HepG2 (cell line): Measurements from ENCODE around the gene ZBTB1. TPM values are rescaled to one million over a fixed set of nuclear protein-coding genes. Genes with fewer than 3 reads are reported as not detected.

Experiments used
- ETV6 ChIP-seq: sonication (generic); formaldehyde crosslinking; conservative IDR thresholded peaks from 2 replicates; pipeline ENCODE4 v1.4.0; 2020; ENCODE audit warnings: missing genetic modification reagents
- FOXJ3 ChIP-seq: sonication (generic); formaldehyde crosslinking; IDR thresholded peaks from 2 replicates; pipeline ENCODE4 v1.4.0; 2020; ENCODE audit warnings: missing genetic modification reagents, mild to moderate bottlenecking, borderline replicate concordance
- FOXP4 ChIP-seq: sonication (generic); formaldehyde crosslinking; IDR thresholded peaks from 2 replicates; pipeline ENCODE4 v1.4.0; 2020; ENCODE audit warnings: missing genetic modification reagents
- MTF1 ChIP-seq: sonication (generic); formaldehyde crosslinking; IDR thresholded peaks from 2 replicates; pipeline ENCODE4 v1.5.0; 2020; ENCODE audit warnings: missing genetic modification reagents
- NRL ChIP-seq: sonication (generic); formaldehyde crosslinking; IDR thresholded peaks from 2 replicates; pipeline ENCODE4 v1.5.0; 2020; ENCODE audit warnings: missing genetic modification reagents, mild to moderate bottlenecking, moderate library complexity, borderline replicate concordance
- SAP130 ChIP-seq: IDR thresholded peaks from 2 replicates; pipeline ENCODE4 v1.6.1; 2016; ENCODE audit warnings: low read depth
- STAT5B ChIP-seq: sonication (generic); formaldehyde crosslinking; IDR thresholded peaks from 2 replicates; pipeline ENCODE4 v1.4.0; 2020; ENCODE audit warnings: missing genetic modification reagents
- XBP1 ChIP-seq: sonication (generic); formaldehyde crosslinking; IDR thresholded peaks from 2 replicates; pipeline ENCODE4 v1.5.0; 2020; ENCODE audit warnings: missing genetic modification reagents
- ZBTB33 ChIP-seq: sonication (generic); formaldehyde crosslinking; IDR thresholded peaks from 2 replicates; pipeline ENCODE4 v1.4.0; 2020; ENCODE audit warnings: missing genetic modification reagents
- ZBTB39 ChIP-seq: sonication (generic); formaldehyde crosslinking; IDR thresholded peaks from 2 replicates; pipeline ENCODE4 v1.5.0; 2020; ENCODE audit warnings: missing genetic modification reagents
- ZFP1 ChIP-seq: IDR thresholded peaks from 2 replicates; pipeline ENCODE4 v1.6.1; 2016
- ZGPAT ChIP-seq: IDR thresholded peaks from 2 replicates; pipeline ENCODE4 v1.6.1; 2016; ENCODE audit warnings: mild to moderate bottlenecking
- ZNF256 ChIP-seq: sonication (generic); formaldehyde crosslinking; conservative IDR thresholded peaks from 2 replicates; pipeline ENCODE4 v1.4.0; 2020; ENCODE audit warnings: missing genetic modification reagents
- ZNF282 ChIP-seq: fragments of 450-650 bp; IDR thresholded peaks from 2 replicates; pipeline ENCODE4 v1.6.1; 2018; ENCODE audit not compliant: partially characterized antibody
- ZNF3 ChIP-seq: IDR thresholded peaks from 2 replicates; pipeline ENCODE4 v1.7.0; 2017; ENCODE audit warnings: inconsistent platforms
- ZNF350 ChIP-seq: sonication (generic); formaldehyde crosslinking; IDR thresholded peaks from 2 replicates; pipeline ENCODE4 v1.4.0; 2020; ENCODE audit warnings: mild to moderate bottlenecking, low read depth, missing genetic modification reagents, borderline replicate concordance
- ZNF713 ChIP-seq: sonication (generic); formaldehyde crosslinking; IDR thresholded peaks from 2 replicates; pipeline ENCODE4 v1.4.0; 2020; ENCODE audit warnings: mild to moderate bottlenecking, missing genetic modification reagents
- ZNF770 ChIP-seq: sonication (generic); formaldehyde crosslinking; IDR thresholded peaks from 2 replicates; pipeline ENCODE4 v1.5.0; 2020; ENCODE audit warnings: mild to moderate bottlenecking, missing genetic modification reagents
- polyA plus RNA-seq, 8 experiments: library from polyadenylated mRNA; depleted of rRNA in 3 of 8; stranded (reverse) in 7 of 8; unstranded in 1 of 8; fragments of >200 nt; fragmentation: Illumina TruSeq in 4 of 8; extraction: Trizol in 4 of 8; gene quantifications; 2 replicates each; pipeline versions ENCODE4 v1.2.1 to v1.2.3, GENCODE V29; 2011 to 2016; ENCODE audit warnings: low read depth in 4 of 8, missing spikeins in 1 of 8, mixed read lengths in 1 of 8; ENCODE audit not compliant: insufficient read depth in 1 of 8
- total RNA-seq, 5 experiments: library from RNA; depleted of rRNA; stranded (reverse); fragments of >200 nt; fragmentation: Illumina TruSeq; extraction: Trizol; gene quantifications; 2 replicates each; pipeline ENCODE4 v1.2.3, GENCODE V29; 2016; ENCODE audit warnings: low read depth in 1 of 5

ZBTB1 gene
- total and polyA plus RNA-seq, 2 of the 13 experiments (the other 11 are each of a cell fraction or from before 2014, with no cell fraction given), result 18.8 to 22.6 TPM

GRCh38 chr14:64540208-64541202 lies 35.9 kb downstream of the ZBTB1 start, which contains the start of gene HSPA2 (continued):
- TF ChIP-seq ZGPAT (CRISPR knock-in tag), result peak; percentile 70; the same call in 1 of the 2 replicates
- no peak for TF ChIP-seq XBP1 (CRISPR knock-in tag)
- peak; percentile 69; the same call in 1 of the 2 replicates for TF ChIP-seq ZNF350 (CRISPR knock-in tag)
- no peak for TF ChIP-seq ETV6 (CRISPR knock-in tag)
- no peak for TF ChIP-seq ZFP1 (CRISPR knock-in tag)
- no peak for TF ChIP-seq STAT5B (CRISPR knock-in tag)
- no peak for TF ChIP-seq ZNF256 (CRISPR knock-in tag)
- TF ChIP-seq ZBTB39 (CRISPR knock-in tag), result no peak
- TF ChIP-seq ZNF713, result no peak
- TF ChIP-seq ZNF282, result no peak
- TF ChIP-seq SAP130 (CRISPR knock-in tag), result peak; percentile 57
- no peak for TF ChIP-seq FOXJ3 (CRISPR knock-in tag)
- TF ChIP-seq MTF1 (CRISPR knock-in tag), result no peak
- TF ChIP-seq NRL (CRISPR knock-in tag), result no peak
- TF ChIP-seq ZBTB33 (CRISPR knock-in tag), result peak; percentile 82
- no peak for TF ChIP-seq ZNF3
- no peak for TF ChIP-seq ZNF770
- TF ChIP-seq FOXP4 (CRISPR knock-in tag), result no peak
